HG03060 (cell line): ENCODE data around the gene ATM.
"Not testable (repeated sequence)": the region's sequence is repeated elsewhere in the genome, so short reads cannot be mapped to it uniquely, and the experiment has no call there.

Experiments
- ATAC-seq: cut with Tn5 transposase; IDR thresholded peaks from one replicate; pipeline ENCODE4 v1.9.1; 2021; ENCODE audit warnings: low read depth, moderate number of reproducible peaks; ENCODE audit not compliant: unreplicated experiment

Gene ATM

GRCh38 chr11:108221371-108221770 is 1.5 kb upstream of the ATM start:
- no peak for ATAC-seq

- ATAC-seq: no peak
Measured at GRCh38 chr11:108221911-108222573, 825 bp upstream of the ATM start.

GRCh38 chr11:108223348-108224149 is 682 bp downstream of the ATM start:
- peak; percentile 21 for ATAC-seq

GRCh38 chr11:108224366-108224765 is 1.5 kb downstream of the ATM start:
- no peak for ATAC-seq

- no peak for ATAC-seq
Measured at GRCh38 chr11:108224911-108225786, 2.3 kb downstream of the ATM start.

- no peak for ATAC-seq
Measured at GRCh38 chr11:108226036-108226435, 3.2 kb downstream of the ATM start.

GRCh38 chr11:108228251-108228650 is 5.4 kb downstream of the ATM start:
- ATAC-seq: no peak

- ATAC-seq: no peak
Measured at GRCh38 chr11:108233277-108233945, 10.5 kb downstream of the ATM start.

GRCh38 chr11:108235192-108235591 is 12.3 kb downstream of the ATM start:
- no peak for ATAC-seq

- ATAC-seq: no peak
Measured at GRCh38 chr11:108235633-108236032, 12.8 kb downstream of the ATM start.

GRCh38 chr11:108237058-108237481 is 14.2 kb downstream of the ATM start:
- peak; percentile 42 for ATAC-seq

GRCh38 chr11:108239076-108239475 is 16.2 kb downstream of the ATM start:
- ATAC-seq: no peak

GRCh38 chr11:108241330-108242037 is 18.6 kb downstream of the ATM start:
- ATAC-seq: no peak

- no peak for ATAC-seq
Measured at GRCh38 chr11:108242422-108242821, 19.6 kb downstream of the ATM start.

GRCh38 chr11:108246308-108246707 is 23.4 kb downstream of the ATM start:
- no peak for ATAC-seq

GRCh38 chr11:108246885-108247284 is 24.0 kb downstream of the ATM start:
- ATAC-seq: no peak

- ATAC-seq: no peak
Measured at GRCh38 chr11:108253176-108253575, 30.3 kb downstream of the ATM start.

- no peak for ATAC-seq
Measured at GRCh38 chr11:108269583-108269982, 46.7 kb downstream of the ATM start.

- ATAC-seq: not testable (repeated sequence)
Measured at GRCh38 chr11:108276985-108277616, 54.2 kb downstream of the ATM start.
